HG02970 (cell line): ENCODE results near the gene KLHL24.
"Not testable (repeated sequence)": the region's sequence is repeated elsewhere in the genome, so short reads cannot be mapped to it uniquely, and the experiment has no call there.

Source experiments
- ATAC-seq: cut with Tn5 transposase; IDR thresholded peaks from one replicate; pipeline ENCODE4 v1.9.1; 2021; ENCODE audit warnings: mild to moderate bottlenecking, moderate library complexity, moderate number of reproducible peaks; ENCODE audit not compliant: unreplicated experiment, low FRiP score

Gene KLHL24

DNA sequence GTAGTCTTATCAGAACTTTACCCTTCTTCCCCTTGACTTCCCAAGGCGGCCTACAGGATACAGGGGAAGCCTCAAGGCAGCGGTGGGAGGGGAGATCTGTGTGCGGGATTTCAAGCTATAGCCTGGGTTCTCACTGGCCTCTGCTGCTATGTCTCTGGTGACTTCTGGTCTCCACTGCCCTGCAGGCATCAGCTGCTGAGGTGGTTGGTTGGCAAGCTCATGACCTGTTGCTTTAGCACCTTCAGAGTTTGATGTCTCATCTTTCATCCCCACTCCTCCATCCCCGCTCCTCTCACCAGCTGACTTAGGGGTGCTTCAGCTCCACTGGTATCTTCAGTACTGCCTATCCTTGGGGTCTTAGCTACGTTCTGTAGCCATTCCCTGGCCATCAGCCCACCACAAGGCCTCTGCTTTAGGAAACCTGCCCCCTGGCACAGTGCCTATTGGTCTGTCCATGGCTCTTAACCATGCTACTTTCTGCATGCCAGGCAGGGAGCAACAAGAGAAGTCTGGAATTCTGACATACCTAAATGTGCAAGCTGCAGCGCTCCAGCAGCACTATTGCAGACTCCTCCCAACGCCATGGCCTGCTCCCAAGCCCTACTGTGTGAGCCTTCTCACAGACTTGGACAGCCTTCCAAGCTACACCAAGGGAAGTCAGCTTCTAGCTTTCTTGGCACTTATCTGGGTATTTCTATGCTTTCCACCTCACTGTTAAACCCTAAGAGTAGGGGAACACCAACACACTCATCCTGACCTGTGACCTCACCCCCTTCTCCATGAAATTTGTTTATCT is 60.3 kb downstream of the KLHL24 start:
- ATAC-seq = no peak

DNA sequence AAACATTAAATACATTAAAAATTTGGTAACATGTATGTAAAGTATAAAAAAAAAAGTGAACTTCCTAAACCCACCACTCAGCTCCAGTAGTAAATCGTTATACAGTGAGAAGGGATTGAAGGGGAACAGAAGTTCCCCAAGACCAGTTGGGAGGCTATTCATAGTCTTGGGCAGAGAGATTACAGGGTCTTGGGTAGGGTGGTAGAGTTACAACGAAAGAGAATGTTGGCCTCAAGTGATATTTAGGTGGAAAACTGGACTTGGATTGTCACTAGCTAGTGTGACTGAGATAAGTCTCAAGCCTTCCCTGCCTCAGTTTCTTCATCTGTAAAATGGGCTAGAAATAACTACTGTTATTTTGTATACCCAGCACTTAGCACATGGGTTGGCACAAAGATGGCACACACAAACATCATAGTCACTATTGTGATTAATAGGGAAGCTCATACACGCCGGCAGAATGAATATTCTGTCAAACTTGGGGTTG is 61.7 kb downstream of the KLHL24 start:
- ATAC-seq = no peak

DNA sequence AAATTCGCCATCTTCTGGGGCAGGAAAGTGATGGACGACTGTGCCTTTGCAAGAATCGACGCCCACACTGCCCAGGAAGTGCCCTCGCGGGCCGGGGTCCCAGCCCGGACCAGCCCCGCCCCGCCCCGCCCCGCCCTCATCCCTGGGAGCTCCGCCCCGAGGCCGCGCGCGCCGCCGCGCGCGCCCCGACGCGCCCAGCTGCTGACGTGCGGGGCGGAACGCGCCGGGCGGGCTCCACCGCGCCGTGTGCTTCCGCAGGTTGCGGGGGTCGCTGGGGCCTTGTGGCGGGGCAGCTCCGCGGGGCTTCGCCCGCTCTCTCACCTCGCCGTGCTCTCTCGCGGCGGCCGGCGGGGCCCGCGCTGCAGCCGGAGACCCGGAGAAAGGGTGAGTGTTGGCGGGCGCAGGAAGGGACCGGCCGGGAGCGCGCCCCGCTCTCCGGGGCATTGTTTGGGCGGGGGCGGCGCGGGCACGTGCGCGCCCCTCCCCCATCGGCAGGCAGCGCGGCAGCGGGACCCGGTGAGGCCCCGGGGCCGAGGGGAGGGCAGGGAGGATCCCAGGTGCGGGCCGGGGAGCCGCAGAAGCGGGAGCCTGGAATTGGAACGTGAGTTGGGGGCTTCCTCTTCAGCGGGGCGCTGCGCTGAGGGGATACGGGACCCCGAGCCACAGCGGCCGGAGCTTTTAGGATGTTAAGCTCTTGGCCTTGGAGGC is 62.3 kb downstream of the KLHL24 start, which contains the start of gene YEATS2:
Gene YEATS2, plus strand, starts transcription at position 188 of the 708 bp plus-strand sequence. CDS start 17,366 bp downstream, outside the sequence.
- ATAC-seq = peak; percentile 78

DNA sequence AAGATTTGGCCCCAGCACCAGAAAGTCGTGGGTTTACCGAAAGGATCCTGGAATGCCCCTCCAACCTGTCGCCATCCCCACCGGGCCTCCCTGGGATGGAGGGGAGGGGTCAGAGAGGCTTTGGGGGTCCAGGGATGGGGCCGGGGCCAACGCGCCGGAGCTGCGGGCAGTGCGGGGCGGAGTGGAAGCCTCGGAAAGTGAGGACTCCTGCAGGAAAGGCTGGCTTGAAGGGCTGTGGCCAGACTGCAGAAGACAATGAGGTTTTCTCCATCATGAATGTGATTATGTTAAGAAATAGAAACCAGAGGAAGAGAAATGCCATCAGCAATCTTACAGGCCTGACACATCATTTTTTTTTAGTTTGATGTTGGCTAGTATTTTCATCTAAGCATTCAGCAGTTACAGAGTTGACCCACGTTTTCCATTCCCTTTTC is 62.9 kb downstream of the KLHL24 start:
- peak; percentile 6 for ATAC-seq

DNA sequence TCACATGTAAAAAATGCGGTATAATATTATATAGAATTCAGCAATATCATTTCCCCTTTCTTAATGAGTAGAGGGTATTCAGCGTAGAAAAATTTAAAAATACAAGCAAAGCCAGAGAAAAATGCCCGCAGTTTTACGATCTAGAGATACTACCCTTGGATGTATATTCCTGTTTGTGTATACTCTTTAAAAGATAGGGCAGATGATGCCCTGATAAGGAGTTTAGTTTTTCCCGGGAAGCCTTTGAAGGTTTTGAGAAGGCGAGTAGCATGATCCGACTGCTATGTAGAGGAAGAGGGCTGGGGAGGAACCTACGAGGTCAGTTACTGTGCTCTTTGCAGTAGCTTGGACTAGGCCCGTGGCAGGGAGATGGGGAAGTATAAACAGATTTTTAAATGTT is 63.3 kb downstream of the KLHL24 start:
- ATAC-seq = no peak

DNA sequence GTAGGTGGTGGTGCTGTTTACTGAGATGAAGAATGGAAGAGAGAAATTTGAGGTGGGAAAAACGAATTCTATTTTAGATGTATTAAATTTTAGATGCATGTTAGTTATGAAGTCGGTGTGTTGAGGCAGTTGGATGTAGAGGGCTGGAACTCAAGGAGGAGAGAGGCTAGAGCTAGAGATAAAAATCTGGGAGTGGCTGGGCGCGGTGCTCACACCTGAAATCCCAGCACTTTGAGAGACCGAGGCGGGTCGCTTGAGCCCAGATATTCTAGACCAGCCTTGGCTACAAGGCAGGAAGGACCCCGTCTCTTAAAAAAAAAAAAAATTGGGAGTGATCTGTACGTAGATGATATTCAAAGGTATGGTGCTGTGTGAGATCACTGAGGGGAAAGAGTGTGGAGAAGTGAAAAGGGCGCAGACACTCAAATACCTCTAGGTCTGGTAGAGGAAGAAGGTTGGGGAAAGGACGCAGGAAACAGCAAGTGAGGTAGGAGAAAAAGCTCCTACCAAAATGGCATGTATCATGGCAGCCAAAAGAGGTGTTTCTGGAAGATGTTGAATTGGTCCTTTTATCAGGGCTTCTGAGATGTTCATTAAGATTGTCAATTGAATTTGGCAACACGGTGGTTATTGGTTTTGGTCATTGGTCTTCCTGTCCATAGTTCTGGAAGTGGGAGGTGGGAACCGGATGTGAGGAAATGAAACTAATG is 64.0 kb downstream of the KLHL24 start:
- no peak for ATAC-seq

DNA sequence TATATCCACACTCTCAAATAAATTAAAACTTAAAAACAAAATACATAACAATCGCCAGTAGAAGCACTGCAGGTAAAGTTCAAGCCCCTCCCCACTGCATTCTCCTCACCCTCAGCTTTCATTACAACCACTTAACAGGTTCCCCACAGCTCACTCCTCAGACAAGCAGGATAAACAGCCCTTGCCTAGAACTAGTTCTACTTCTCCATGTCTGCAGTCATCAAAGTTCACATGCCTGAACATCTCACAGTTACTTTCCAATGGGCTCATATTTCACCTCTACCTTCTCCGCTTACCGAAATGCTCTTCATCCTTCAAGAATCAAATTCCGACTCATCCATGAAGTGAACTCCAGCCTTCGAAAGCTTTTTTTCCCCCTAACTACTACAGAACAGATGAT is 66.3 kb downstream of the KLHL24 start:
- ATAC-seq = no peak

DNA sequence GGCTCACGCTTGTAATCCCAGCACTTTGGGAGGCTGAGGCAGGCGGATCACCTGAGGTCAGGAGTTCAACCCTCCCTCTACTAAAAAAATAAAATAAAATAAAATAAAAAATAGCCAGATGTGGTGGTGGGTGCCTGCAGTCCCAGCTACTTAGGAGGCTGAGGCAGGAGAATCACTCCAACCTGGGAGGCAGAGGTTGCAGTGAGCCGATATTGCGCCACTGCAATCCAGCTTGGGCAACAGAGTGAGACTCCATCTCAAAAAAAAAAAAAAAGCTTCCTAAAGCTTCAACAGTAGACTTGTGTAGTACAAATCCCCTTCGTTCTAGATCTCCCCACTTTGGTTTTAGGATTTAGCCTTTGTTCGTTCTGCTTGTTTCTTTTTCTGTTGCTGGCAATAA is 68.5 kb downstream of the KLHL24 start:
- not testable (repeated sequence) for ATAC-seq

DNA sequence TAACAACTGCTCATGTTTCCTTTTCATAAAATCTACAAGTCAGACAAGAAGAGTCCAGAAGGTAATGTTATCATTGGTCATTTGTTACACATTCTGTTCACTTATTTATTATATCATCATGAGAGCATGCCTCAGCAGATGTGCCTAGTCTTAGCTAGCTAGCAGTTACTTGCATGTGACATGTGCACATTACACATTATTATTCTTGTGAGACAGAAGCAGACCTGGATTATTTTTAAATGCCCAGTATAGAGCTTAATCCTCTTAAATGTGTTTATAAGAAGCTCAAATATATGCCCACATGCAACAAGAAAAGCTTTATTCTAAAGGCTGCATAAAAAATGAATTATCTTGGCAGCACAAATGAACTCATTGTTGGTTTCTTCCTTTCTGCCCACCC is 74.8 kb downstream of the KLHL24 start:
- ATAC-seq = no peak

DNA sequence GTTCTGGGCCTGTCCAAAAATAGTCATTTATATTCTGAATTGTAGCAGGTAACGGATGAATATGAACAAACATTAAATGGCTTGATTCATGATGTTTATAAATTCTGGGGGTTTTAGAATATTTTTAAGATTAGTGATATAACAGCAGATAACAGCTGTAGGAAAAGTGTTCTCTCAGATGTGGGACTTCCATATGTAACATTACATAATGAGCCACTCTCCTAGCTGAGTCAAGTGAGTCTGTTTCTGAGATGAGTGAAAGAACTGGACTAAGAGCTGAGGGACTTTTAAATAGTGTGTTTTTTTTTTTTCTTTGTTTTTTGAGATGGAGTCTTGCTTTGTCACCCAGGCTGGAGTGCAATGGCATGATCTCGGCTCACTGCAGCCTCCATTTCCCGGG is 76.1 kb downstream of the KLHL24 start:
- no peak for ATAC-seq

DNA sequence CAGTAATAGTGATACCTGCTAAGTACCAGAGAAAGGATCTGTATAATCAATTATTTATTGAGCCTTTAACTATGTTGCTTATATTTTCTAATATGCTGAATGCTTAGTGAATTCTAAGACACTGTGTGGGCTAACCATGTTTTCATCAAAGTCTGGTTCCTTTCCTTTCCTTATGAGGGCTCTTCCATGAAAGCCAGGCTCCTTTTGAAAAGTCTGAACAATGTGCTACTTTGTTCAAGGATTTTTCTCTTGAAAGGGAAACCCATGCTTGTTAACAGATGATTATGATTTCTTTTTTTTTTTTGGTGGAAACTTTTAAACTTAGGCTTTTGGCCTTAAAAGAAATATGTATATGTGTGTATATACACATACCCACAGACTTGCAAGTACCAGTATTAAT is 79.2 kb downstream of the KLHL24 start:
- no peak for ATAC-seq

DNA sequence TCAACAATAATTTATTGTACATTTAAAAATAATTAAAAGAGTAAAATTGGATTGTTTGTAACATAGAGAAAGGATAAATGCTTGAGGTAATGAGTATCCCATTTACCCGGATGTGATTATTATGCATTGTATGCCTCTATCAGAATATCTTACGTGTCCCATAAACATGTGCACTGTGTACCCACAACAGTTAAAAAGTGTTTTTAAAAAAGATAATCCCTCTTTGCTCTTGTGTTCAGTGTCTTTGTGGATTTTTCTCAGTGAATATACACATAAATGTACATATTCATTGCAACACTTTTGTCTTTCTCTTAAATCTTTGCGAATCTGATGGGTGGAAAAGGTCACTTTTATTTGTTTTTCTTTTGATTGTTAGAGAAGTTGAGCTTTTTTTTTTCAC is 82.6 kb downstream of the KLHL24 start:
- ATAC-seq = no peak

DNA sequence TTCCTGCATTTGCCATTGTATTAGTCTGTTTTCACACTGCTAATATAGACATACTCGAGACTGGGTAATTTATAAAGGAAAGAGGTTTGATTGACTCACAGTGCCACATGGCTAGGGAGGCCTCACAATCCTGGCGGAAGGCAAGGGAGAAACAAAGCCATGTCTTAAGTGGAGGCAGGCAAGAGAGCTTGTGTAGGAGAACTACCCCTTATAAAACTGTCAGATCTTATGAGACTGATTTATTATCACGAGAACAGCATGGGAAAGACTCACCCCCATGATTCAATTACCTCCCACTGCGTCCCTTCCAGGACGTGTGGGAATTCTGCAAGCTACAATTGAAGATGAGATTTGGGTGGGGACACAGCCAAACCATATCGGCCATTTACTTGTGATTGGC is 90.0 kb downstream of the KLHL24 start:
- no peak for ATAC-seq

DNA sequence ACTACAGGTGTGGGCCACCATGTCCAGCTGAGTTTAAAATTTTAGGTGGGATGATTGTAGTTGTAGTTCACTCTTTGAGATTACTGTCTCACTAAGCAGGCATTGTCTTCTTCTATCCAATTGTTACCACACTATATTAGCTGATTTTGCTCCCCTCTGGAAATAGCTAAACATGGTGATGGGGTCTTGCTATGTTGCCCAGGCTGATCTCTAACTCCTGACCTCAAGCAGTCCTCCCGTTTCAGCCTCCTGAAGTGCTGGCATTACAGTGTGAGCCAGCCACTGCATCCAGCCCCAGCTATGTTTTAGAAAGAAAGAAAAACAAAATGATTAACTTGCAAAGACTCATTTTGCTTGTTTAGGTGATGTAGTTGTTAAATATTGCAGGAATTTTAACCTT is 92.8 kb downstream of the KLHL24 start:
- ATAC-seq = no peak

DNA sequence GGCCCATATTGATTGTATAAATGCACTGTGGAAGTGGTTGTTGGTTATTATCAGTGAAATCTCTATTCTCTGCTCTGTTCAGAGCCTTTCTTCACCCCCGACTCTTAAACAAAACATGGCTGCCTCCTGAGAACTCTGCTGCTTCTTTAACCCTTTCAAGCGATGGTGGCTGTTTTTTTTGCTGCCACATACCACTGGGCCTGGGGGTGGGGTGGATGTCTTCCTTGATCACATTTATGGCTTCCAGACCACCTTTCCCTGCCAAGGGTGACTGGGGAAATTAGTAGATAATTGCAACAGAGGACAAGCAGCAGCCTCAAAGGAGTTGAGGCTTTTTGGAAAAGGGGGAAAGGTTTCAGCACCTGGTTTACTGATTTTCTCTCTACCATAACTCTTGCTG is 94.9 kb downstream of the KLHL24 start:
- no peak for ATAC-seq

DNA sequence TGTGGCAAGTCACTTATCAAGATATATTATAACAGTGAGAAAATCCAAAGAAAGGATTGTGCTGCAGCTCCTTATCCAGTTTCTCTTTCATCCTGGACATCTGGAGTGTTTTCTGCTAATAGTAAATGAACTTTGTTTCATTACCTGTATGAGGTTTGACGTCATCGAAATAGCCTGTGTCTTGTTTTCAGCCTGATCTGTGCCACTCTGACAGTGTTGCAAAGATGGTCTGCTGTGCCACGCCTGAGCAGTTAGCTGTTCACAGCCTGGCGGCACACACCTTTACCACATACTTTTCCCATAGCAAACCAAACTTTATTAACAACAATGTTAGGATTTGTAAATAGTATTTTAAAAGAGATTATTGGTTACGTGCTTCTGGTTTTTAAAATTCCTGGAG is 96.2 kb downstream of the KLHL24 start:
- no peak for ATAC-seq

DNA sequence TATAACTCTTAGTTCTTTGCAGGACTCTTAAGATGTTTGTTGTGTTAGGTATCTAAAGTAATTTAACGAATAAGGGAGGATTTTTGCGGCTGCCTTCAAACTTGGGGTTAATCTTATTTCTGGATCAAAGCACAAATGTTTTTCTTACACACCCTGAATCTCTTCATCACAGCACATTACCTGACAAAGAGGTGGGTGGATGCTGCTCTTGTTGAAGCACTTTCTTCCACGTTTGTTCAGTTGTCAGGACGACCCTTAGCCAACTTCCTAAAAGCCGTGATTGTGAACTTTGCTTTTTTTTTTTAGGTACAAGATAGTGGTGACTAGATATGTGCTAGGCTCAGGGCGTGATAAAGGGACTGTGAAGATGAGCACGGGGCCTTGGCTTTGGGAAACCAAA is 98.1 kb downstream of the KLHL24 start:
- ATAC-seq = no peak
